ENCODE results near the gene B4GALT5. TPM values are rescaled to one million over a fixed set of nuclear protein-coding genes. Genes with fewer than 3 reads are reported as not detected.

Gene B4GALT5
- polyA plus RNA-seq, 1 of the 3 experiments (the other 2 are of a cell fraction), result 35.1 TPM

DNA sequence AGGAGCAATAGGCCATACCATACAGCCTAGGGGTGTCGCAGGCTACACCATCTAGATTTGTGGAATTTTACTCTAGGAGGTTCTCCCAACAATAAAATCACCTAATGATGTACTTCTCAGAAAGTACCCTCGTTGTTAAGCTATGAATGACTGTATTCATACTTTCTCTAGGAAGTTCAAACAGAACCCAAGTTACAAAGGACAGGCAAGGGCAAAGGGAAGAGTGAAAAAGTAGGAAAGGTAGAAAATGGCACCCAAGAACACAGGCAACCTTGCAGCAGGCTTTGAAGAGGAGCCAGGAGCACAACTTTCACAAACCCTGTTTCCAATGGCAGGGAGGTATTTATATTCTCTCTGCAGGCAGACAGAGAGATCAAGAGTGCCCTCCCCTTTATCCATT, 67.2 kb downstream of the B4GALT5 start:
- Histone ChIP-seq H3K36me3 (replicated peaks in 1 of 2; ENCODE audit: control insufficient read depth in 1 of 2, insufficient read depth in 2 of 2, low read length in 1 of 2) (peaks cover 43 to 58% of the 10 kb centered on the region in 2 experiments), H2AFZ (ENCODE audit: low read depth) (no peak overlapping the region), H3K9me3 (no peaks in the 10 kb centered on the region), H3K9me2 (no peaks in the 10 kb centered on the region), H3K4me1 (ENCODE audit: control insufficient read depth in 1 of 2, insufficient read depth in 2 of 2, low read depth in 1 of 2, low read length in 1 of 2) (peaks cover 5 to 12% of the 10 kb centered on the region in 2 experiments; a peak in 2 of 4 replicates), H3K9ac (no peak overlapping the region), H3K27me3 (ENCODE audit: insufficient read depth) (no peaks in the 10 kb centered on the region), H3K27ac (ENCODE audit: low read depth in 2 of 2, low read length in 1 of 2) (peak overlapping the region in 1 of 2 experiments; percentile 17; a peak in 1 of 4 replicates), H3K79me2 (ENCODE audit: insufficient read depth) (no peaks in the 10 kb centered on the region), H3F3A (replicated peaks; ENCODE audit: insufficient read depth) (peaks cover 5% of the 10 kb centered on the region), H3K4me2 (no peak overlapping the region; the same call in 1 of the 2 replicates), H4K20me1 (ENCODE audit: insufficient read depth) (no peaks in the 10 kb centered on the region), H3K4me3 (ENCODE audit: low read depth in 2 of 2, low read length in 1 of 2) (no peak overlapping the region)
- POLR2A ChIA-PET, result no interaction called here
- DNase-seq, result no peak
- no peak for TF ChIP-seq TEAD4 (IDR thresholded peaks at IDR 0.05; ENCODE audit: borderline replicate concordance, insufficient read depth)
- TF ChIP-seq, protein P1, sequence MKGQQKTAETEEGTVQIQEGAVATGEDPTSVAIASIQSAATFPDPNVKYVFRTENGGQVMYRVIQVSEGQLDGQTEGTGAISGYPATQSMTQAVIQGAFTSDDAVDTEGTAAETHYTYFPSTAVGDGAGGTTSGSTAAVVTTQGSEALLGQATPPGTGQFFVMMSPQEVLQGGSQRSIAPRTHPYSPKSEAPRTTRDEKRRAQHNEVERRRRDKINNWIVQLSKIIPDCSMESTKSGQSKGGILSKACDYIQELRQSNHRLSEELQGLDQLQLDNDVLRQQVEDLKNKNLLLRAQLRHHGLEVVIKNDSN (IDR thresholded peaks at IDR 0.05; ENCODE audit: borderline replicate concordance, low read depth), result no peak
- TF ChIP-seq JUND (IDR thresholded peaks at IDR 0.05), result no peak
- TF ChIP-seq CHD2 (IDR thresholded peaks at IDR 0.05; ENCODE audit: low read length, partially characterized antibody), result no peak
- TF ChIP-seq EZH2phosphoT487 (IDR thresholded peaks at IDR 0.05; ENCODE audit: borderline replicate concordance, low read depth), result no peak
- no peak for TF ChIP-seq GABPA (IDR thresholded peaks at IDR 0.05; ENCODE audit: low read depth)
- no peak for TF ChIP-seq YY1 (IDR thresholded peaks at IDR 0.05; ENCODE audit: low read depth)
- TF ChIP-seq NFIC (IDR thresholded peaks at IDR 0.05; ENCODE audit: borderline replicate concordance), result no peak
- TF ChIP-seq, protein P2, sequence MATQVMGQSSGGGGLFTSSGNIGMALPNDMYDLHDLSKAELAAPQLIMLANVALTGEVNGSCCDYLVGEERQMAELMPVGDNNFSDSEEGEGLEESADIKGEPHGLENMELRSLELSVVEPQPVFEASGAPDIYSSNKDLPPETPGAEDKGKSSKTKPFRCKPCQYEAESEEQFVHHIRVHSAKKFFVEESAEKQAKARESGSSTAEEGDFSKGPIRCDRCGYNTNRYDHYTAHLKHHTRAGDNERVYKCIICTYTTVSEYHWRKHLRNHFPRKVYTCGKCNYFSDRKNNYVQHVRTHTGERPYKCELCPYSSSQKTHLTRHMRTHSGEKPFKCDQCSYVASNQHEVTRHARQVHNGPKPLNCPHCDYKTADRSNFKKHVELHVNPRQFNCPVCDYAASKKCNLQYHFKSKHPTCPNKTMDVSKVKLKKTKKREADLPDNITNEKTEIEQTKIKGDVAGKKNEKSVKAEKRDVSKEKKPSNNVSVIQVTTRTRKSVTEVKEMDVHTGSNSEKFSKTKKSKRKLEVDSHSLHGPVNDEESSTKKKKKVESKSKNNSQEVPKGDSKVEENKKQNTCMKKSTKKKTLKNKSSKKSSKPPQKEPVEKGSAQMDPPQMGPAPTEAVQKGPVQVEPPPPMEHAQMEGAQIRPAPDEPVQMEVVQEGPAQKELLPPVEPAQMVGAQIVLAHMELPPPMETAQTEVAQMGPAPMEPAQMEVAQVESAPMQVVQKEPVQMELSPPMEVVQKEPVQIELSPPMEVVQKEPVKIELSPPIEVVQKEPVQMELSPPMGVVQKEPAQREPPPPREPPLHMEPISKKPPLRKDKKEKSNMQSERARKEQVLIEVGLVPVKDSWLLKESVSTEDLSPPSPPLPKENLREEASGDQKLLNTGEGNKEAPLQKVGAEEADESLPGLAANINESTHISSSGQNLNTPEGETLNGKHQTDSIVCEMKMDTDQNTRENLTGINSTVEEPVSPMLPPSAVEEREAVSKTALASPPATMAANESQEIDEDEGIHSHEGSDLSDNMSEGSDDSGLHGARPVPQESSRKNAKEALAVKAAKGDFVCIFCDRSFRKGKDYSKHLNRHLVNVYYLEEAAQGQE (IDR thresholded peaks at IDR 0.05; ENCODE audit: low read depth, low read length), result no peak
- TF ChIP-seq RFX5 (IDR thresholded peaks at IDR 0.05; ENCODE audit: low read length), result no peak
- TF ChIP-seq, protein P3, sequence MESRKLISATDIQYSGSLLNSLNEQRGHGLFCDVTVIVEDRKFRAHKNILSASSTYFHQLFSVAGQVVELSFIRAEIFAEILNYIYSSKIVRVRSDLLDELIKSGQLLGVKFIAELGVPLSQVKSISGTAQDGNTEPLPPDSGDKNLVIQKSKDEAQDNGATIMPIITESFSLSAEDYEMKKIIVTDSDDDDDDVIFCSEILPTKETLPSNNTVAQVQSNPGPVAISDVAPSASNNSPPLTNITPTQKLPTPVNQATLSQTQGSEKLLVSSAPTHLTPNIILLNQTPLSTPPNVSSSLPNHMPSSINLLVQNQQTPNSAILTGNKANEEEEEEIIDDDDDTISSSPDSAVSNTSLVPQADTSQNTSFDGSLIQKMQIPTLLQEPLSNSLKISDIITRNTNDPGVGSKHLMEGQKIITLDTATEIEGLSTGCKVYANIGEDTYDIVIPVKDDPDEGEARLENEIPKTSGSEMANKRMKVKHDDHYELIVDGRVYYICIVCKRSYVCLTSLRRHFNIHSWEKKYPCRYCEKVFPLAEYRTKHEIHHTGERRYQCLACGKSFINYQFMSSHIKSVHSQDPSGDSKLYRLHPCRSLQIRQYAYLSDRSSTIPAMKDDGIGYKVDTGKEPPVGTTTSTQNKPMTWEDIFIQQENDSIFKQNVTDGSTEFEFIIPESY (IDR thresholded peaks at IDR 0.05; ENCODE audit: borderline replicate concordance, low read depth), result no peak
- TF ChIP-seq ELF1 (IDR thresholded peaks at IDR 0.05), result no peak
- no peak for TF ChIP-seq RAD21 (IDR thresholded peaks at IDR 0.05; ENCODE audit: low read length)
- WGBS (ENCODE audit: low lambda C conversion rate), result 71% methylated on average over 2 of the region's 2 CpGs
- CTCF ChIA-PET, result interaction anchor here (1.9 kb wide), 1 partner anchor 105 kb away, joined by 5 read pairs; no protein-coding TSS in a partner anchor

All from SK-N-SH (cell line).